GM21515 (cell line): Measurements from ENCODE around the gene POLA2.
"Not testable (repeated sequence)": the region's sequence is repeated elsewhere in the genome, so short reads cannot be mapped to it uniquely, and the experiment has no call there.

Experiments used
- ATAC-seq: cut with Tn5 transposase; IDR thresholded peaks from one replicate; pipeline ENCODE4 v1.9.1; 2021; ENCODE audit not compliant: unreplicated experiment

POLA2 gene

GRCh38 chr11:65329478-65329877 lies 67.7 kb downstream of the POLA2 start:
- ATAC-seq = no peak

GRCh38 chr11:65329944-65330403 lies 68.2 kb downstream of the POLA2 start:
- no peak for ATAC-seq

GRCh38 chr11:65330544-65330943 lies 68.8 kb downstream of the POLA2 start:
- ATAC-seq = no peak

GRCh38 chr11:65332591-65332990 lies 70.8 kb downstream of the POLA2 start:
- not testable (repeated sequence) for ATAC-seq

GRCh38 chr11:65334696-65335295 lies 73.0 kb downstream of the POLA2 start:
- ATAC-seq = no peak

GRCh38 chr11:65338676-65339075 lies 76.9 kb downstream of the POLA2 start:
- no peak for ATAC-seq

- ATAC-seq = no peak
These were observed 78.5 kb downstream of the POLA2 start for GRCh38 chr11:65340226-65340625.

GRCh38 chr11:65341856-65342255 lies 80.1 kb downstream of the POLA2 start:
- ATAC-seq = no peak
